B cell (primary cell): ENCODE results near the gene PRKN.
"Not testable (repeated sequence)": the region's sequence is repeated elsewhere in the genome, so short reads cannot be mapped to it uniquely, and the experiment has no call there.

ENCODE experiments used
- EZH2 ChIP-seq: IDR thresholded peaks from 2 replicates; pipeline ENCODE4 v1.6.1; 2012; ENCODE audit warnings: borderline replicate concordance, low read depth, mild to moderate bottlenecking, moderate library complexity, low read length; ENCODE audit not compliant: insufficient read depth, poor library complexity, severe bottlenecking
- TF ChIP-seq, protein P1 (sequence below): fragments of 200-600 bp; IDR thresholded peaks from one replicate; pipeline ENCODE4 v1.8.0; 2022; ENCODE audit warnings: antibody characterized with exemption, mild to moderate bottlenecking

DNA sequence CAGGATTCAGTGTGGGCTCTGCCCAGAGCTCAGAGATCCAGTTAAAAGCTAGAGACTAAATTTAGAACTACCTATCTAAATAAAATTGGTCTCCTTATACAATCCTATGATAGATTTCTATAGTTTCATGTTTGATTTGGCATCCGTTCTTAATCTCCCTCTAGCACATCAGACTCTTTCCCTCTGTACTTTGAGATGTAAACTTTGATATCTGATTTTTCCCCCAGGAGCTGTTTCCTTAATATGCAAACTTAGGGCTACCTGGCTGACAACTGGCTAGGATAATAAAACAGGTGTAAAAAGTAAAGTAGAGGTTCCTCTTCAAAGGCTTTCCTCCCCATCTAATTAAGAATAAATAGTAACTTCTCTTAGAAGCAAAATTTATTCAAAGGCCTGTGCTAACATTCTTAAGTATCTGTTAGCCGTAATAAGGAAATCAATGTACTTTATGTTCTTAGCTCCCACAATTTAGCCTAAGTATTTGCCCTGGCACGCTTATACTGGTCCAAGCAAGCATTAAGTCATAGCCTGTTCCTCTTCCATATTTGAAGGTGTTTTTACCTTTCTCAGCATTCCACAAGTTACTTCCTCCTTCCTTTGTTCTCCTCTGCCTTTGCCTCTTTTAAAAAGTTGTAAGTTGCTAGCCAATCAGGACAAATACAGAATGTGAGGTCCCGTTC is 1396.0 kb downstream of the PRKN start:
- TF ChIP-seq, protein P1, sequence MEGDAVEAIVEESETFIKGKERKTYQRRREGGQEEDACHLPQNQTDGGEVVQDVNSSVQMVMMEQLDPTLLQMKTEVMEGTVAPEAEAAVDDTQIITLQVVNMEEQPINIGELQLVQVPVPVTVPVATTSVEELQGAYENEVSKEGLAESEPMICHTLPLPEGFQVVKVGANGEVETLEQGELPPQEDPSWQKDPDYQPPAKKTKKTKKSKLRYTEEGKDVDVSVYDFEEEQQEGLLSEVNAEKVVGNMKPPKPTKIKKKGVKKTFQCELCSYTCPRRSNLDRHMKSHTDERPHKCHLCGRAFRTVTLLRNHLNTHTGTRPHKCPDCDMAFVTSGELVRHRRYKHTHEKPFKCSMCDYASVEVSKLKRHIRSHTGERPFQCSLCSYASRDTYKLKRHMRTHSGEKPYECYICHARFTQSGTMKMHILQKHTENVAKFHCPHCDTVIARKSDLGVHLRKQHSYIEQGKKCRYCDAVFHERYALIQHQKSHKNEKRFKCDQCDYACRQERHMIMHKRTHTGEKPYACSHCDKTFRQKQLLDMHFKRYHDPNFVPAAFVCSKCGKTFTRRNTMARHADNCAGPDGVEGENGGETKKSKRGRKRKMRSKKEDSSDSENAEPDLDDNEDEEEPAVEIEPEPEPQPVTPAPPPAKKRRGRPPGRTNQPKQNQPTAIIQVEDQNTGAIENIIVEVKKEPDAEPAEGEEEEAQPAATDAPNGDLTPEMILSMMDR, result not testable (repeated sequence)
- not testable (repeated sequence) for TF ChIP-seq EZH2
